K562 (cell line): ENCODE data around the gene MED22. TPM values are rescaled to one million over a fixed set of nuclear protein-coding genes. Genes with fewer than 3 reads are reported as not detected.

ENCODE experiments used
- ILF3 ChIP-seq: fragments of 450-650 bp; IDR thresholded peaks from 2 replicates; pipeline ENCODE4 v1.6.1; 2018; ENCODE audit warnings: antibody characterized with exemption, mild to moderate bottlenecking, moderate library complexity, borderline replicate concordance
- NR1H2 ChIP-seq: sonication (generic); formaldehyde crosslinking; IDR thresholded peaks from 2 replicates; pipeline ENCODE4 v1.4.0; 2020; ENCODE audit warnings: mild to moderate bottlenecking, missing genetic modification reagents
- polyA plus RNA-seq, 8 experiments: library from polyadenylated mRNA; depleted of rRNA in 4 of 8; stranded (reverse) in 5 of 8; unstranded in 3 of 8; fragments of >200 nt; fragmentation: Nextera tagmentation in 2 of 8; fragmentation: Illumina TruSeq in 1 of 8; extraction: Ambion mirVana in 2 of 8; extraction: Trizol in 1 of 8; gene quantifications; 2 replicates each; pipeline versions ENCODE4 v1.2.1 to v1.2.3, GENCODE V29; 2011 to 2014; ENCODE audit warnings: inconsistent platforms in 1 of 8, missing spikeins in 1 of 8
- total RNA-seq, 7 experiments: library from RNA; depleted of rRNA in 6 of 7; stranded (reverse); fragments of >200 nt in 6 of 7; fragmentation: Illumina TruSeq in 2 of 7; extraction: Trizol in 2 of 7; gene quantifications; 2 replicates each; pipeline versions ENCODE4 v1.2.1 to v1.2.3, GENCODE V29; 2011 to 2021; ENCODE audit warnings: low replicate concordance in 1 of 7
- TF ChIP-seq, protein P1 (sequence below): fragments of 450-650 bp; IDR thresholded peaks from 2 replicates; pipeline ENCODE4 v1.6.1; 2014; ENCODE audit warnings: low read depth, mild to moderate bottlenecking, moderate library complexity, borderline replicate concordance
- TF ChIP-seq, protein P2 (sequence below), 3 experiments: fragments of 200-800 bp in 1 of 3; fragments of 250-450 bp in 1 of 3; fragments of 450-650 bp in 1 of 3; sonication (Bioruptor Pico) in 1 of 3; sonication (Bioruptor generic) in 1 of 3; formaldehyde crosslinking in 1 of 3; IDR thresholded peaks; 2 replicates each; pipeline versions ENCODE4 v1.6.1 to v1.8.0; 2016 to 2022; ENCODE audit warnings: mild to moderate bottlenecking in 2 of 3, missing genetic modification characterization in 2 of 3, missing compliant biosample characterization in 1 of 3, moderate library complexity in 1 of 3
- TF ChIP-seq, protein P3 (sequence below), 2 experiments: fragments of 450-650 bp; IDR thresholded peaks; 2 replicates each; pipeline ENCODE4 v1.6.1; 2016; ENCODE audit warnings: mild to moderate bottlenecking in 2 of 2, borderline replicate concordance in 1 of 2, low read depth in 1 of 2, moderate library complexity in 1 of 2
- TF ChIP-seq, protein P4 (sequence below), 2 experiments: fragments of 450-650 bp in 1 of 2; IDR thresholded peaks; 2 replicates each; pipeline ENCODE4 v1.6.1; 2011 to 2017; ENCODE audit warnings: low read depth in 2 of 2, antibody characterized with exemption in 1 of 2, borderline replicate concordance in 1 of 2, low read length in 1 of 2, mild to moderate bottlenecking in 1 of 2, mixed read lengths in 1 of 2; ENCODE audit not compliant: control insufficient read depth in 1 of 2

The MED22 gene
- total and polyA plus RNA-seq, 9 of the 15 experiments (the other 6 are each of a cell fraction or from before 2014, with no cell fraction given), result 0.73 to 35.6 (median 22.3) TPM

DNA sequence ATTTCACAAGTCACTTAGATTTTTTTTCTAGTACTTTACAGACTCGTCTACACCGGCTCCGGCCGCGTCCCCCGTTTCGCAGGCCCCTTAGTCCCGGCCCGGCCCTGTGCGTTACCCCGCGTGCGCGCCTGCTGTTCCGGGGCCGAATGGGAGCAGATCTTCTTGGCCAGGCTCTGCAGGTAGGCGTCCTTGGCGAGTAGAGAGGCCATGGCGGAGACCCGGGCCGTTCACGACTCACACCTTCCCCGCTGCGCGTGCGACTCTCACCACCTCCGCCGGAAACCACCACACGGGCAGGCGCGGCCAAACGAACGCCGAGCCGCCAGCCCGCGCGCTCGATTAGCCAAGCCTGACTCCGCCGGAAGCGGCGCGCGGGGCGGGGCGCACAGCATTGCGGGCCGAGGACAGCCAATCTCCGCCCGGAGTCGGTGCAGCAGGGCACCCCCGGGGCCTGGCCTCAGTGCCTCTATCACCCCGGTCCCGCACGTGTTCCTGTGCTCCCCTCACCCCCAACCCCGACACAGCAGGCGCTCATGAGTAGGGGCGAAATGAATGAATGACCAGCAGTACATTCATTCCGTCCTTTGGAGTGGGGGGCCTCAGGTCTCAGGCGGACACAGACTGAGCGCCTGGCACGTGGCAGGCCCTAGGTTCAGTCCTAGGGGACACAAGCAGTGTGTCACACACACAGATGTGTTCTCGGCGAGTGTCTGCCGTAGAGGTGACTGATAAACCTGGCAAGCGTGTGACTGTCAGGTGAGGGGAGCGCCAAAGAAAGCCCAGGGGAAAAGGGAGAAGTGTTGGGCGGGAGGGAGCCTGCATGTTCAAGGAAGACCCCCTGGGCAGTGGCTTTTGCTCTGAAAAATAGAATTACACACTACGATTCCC, 11.8 kb downstream of the MED22 start, which contains the start of gene SURF6 (continued):
- TF ChIP-seq, protein P1, sequence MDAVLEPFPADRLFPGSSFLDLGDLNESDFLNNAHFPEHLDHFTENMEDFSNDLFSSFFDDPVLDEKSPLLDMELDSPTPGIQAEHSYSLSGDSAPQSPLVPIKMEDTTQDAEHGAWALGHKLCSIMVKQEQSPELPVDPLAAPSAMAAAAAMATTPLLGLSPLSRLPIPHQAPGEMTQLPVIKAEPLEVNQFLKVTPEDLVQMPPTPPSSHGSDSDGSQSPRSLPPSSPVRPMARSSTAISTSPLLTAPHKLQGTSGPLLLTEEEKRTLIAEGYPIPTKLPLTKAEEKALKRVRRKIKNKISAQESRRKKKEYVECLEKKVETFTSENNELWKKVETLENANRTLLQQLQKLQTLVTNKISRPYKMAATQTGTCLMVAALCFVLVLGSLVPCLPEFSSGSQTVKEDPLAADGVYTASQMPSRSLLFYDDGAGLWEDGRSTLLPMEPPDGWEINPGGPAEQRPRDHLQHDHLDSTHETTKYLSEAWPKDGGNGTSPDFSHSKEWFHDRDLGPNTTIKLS, result peak; percentile 47; the same call in 1 of the 2 replicates
- no peak for TF ChIP-seq NR1H2 (CRISPR knock-in tag)
- TF ChIP-seq, protein P2, sequence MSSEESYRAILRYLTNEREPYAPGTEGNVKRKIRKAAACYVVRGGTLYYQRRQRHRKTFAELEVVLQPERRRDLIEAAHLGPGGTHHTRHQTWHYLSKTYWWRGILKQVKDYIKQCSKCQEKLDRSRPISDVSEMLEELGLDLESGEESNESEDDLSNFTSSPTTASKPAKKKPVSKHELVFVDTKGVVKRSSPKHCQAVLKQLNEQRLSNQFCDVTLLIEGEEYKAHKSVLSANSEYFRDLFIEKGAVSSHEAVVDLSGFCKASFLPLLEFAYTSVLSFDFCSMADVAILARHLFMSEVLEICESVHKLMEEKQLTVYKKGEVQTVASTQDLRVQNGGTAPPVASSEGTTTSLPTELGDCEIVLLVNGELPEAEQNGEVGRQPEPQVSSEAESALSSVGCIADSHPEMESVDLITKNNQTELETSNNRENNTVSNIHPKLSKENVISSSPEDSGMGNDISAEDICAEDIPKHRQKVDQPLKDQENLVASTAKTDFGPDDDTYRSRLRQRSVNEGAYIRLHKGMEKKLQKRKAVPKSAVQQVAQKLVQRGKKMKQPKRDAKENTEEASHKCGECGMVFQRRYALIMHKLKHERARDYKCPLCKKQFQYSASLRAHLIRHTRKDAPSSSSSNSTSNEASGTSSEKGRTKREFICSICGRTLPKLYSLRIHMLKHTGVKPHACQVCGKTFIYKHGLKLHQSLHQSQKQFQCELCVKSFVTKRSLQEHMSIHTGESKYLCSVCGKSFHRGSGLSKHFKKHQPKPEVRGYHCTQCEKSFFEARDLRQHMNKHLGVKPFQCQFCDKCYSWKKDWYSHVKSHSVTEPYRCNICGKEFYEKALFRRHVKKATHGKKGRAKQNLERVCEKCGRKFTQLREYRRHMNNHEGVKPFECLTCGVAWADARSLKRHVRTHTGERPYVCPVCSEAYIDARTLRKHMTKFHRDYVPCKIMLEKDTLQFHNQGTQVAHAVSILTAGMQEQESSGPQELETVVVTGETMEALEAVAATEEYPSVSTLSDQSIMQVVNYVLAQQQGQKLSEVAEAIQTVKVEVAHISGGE (CRISPR knock-in tag; IDR thresholded peaks at IDR 0.05), result peak; percentile 81 to 95 (median 92); a peak in 5 of 6 replicates
- TF ChIP-seq, protein P3, sequence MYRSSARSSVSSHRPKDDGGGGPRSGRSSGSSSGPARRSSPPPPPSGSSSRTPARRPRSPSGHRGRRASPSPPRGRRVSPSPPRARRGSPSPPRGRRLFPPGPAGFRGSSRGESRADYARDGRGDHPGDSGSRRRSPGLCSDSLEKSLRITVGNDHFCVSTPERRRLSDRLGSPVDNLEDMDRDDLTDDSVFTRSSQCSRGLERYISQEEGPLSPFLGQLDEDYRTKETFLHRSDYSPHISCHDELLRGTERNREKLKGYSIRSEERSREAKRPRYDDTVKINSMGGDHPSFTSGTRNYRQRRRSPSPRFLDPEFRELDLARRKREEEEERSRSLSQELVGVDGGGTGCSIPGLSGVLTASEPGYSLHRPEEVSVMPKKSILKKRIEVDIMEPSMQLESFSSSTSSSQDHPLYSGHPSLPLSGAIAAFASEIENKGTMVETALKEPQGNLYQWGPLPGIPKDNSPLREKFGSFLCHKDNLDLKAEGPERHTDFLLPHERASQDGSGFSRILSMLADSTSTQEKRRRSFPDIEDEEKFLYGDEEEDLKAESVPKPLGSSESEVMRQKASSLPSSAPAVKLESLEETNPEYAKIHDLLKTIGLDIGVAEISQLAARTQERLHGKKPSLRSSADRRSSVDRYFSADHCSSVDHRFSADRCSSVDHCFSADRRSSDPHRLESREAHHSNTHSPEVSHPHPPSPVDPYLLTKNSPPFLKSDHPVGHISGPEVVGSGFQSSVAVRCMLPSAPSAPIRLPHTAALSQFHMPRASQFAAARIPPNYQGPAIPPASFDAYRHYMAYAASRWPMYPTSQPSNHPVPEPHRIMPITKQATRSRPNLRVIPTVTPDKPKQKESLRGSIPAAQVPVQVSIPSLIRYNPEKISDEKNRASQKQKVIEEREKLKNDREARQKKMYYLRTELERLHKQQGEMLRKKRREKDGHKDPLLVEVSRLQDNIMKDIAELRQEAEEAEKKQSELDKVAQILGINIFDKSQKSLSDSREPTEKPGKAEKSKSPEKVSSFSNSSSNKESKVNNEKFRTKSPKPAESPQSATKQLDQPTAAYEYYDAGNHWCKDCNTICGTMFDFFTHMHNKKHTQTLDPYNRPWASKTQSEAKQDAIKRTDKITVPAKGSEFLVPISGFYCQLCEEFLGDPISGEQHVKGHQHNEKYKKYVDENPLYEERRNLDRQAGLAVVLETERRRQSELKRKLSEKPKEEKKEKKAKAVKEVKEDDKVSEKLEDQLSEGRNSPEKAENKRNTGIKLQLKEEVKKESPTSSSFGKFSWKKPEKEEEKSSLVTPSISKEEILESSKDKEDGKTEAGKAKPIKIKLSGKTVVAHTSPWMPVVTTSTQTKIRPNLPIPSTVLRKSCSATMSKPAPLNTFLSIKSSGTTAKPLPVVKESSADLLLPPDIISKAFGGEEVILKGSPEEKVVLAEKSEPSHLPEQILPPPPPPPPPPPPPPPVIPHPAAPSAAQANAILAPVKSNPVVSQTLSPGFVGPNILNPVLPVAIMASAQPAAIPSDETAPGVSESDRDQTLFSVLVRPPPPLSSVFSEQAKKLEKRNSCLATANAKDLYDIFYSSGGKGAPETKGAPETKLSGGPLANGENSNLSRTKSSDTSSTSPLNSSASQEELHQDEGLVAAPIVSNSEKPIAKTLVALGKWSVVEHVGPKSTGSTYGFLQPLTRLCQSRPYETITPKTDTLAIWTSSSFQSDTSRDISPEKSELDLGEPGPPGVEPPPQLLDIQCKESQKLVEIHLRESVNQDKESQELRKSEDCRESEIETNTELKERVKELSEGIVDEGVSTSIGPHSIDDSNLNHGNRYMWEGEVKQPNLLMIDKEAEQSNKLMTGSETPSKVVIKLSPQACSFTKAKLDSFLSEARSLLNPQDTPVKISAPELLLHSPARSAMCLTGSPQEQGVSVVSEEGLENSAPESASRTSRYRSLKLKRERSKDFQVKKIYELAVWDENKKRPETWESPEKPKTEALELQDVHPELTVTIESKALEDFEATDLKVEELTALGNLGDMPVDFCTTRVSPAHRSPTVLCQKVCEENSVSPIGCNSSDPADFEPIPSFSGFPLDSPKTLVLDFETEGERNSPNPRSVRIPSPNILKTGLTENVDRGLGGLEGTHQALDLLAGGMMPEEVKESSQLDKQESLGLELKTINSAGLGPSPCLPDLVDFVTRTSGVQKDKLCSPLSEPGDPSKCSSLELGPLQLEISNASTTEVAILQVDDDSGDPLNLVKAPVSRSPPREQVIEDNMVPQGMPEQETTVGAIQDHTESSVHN (IDR thresholded peaks at IDR 0.05; ENCODE audit: borderline replicate concordance in 1 of 2, low read depth in 1 of 2), result no peak
- TF ChIP-seq, protein P4, sequence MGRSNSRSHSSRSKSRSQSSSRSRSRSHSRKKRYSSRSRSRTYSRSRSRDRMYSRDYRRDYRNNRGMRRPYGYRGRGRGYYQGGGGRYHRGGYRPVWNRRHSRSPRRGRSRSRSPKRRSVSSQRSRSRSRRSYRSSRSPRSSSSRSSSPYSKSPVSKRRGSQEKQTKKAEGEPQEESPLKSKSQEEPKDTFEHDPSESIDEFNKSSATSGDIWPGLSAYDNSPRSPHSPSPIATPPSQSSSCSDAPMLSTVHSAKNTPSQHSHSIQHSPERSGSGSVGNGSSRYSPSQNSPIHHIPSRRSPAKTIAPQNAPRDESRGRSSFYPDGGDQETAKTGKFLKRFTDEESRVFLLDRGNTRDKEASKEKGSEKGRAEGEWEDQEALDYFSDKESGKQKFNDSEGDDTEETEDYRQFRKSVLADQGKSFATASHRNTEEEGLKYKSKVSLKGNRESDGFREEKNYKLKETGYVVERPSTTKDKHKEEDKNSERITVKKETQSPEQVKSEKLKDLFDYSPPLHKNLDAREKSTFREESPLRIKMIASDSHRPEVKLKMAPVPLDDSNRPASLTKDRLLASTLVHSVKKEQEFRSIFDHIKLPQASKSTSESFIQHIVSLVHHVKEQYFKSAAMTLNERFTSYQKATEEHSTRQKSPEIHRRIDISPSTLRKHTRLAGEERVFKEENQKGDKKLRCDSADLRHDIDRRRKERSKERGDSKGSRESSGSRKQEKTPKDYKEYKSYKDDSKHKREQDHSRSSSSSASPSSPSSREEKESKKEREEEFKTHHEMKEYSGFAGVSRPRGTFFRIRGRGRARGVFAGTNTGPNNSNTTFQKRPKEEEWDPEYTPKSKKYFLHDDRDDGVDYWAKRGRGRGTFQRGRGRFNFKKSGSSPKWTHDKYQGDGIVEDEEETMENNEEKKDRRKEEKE (IDR thresholded peaks at IDR 0.05; ENCODE audit: borderline replicate concordance in 1 of 2, control insufficient read depth in 1 of 2, low read depth in 2 of 2, low read length in 1 of 2), result peak in 1 of 2 experiments; percentile 79; a peak in 2 of 4 replicates
- TF ChIP-seq ILF3, result no peak
